MM.1S (cell line): ENCODE measurements around the gene ACAT2.

Source experiments
- CTCF ChIP-seq: fragments of 300-600 bp; sonication (generic); IDR thresholded peaks from 2 replicates; pipeline ENCODE4 v1.5.1; 2016; ENCODE audit warnings: antibody characterized with exemption, low read length, mixed read lengths
- EZH2 ChIP-seq: fragments of 300-600 bp; sonication (generic); optimal IDR thresholded peaks from 2 replicates; pipeline ENCODE3; 2017; ENCODE audit warnings: low read depth, mild to moderate bottlenecking, antibody characterized with exemption, low read length, mixed read lengths

GRCh38 chr6:159713984-159714383 is 47.9 kb upstream of the ACAT2 start:
- no peak for TF ChIP-seq EZH2
- TF ChIP-seq CTCF: no peak
